Smooth muscle cell (in vitro differentiated cells): ENCODE results near the gene ZCCHC8. TPM values are rescaled to one million over a fixed set of nuclear protein-coding genes. Genes with fewer than 3 reads are reported as not detected.
"Not testable (repeated sequence)": the region's sequence is repeated elsewhere in the genome, so short reads cannot be mapped to it uniquely, and the experiment has no call there.

Experiments used
- DNase-seq: peaks from one replicate; lab custom pipeline; 2025; ENCODE audit not compliant: unreplicated experiment; lab: John Stamatoyannopoulos, UW
- H2AFZ ChIP-seq: fragments of 200-600 bp; sonication (generic); 2 replicates; pipeline ENCODE4 v1.6.0; 2016; ENCODE audit warnings: antibody characterized with exemption, low read depth, mild to moderate bottlenecking
- H3F3A ChIP-seq: fragments of 200-600 bp; sonication (generic); 2 replicates; pipeline ENCODE4 v1.6.0; 2017; ENCODE audit warnings: antibody characterized with exemption, low read depth
- H3K27ac ChIP-seq: fragments of 200-600 bp; sonication (generic); 2 replicates; pipeline ENCODE4 v1.5.1; 2016; ENCODE audit warnings: low read depth, mild to moderate bottlenecking
- H3K27me3 ChIP-seq: fragments of 200-600 bp; sonication (generic); 2 replicates; pipeline ENCODE4 v1.6.1; 2016; ENCODE audit warnings: low read depth, mild to moderate bottlenecking
- H3K36me3 ChIP-seq: fragments of 200-600 bp; sonication (generic); 2 replicates; pipeline ENCODE4 v1.5.1; 2016; ENCODE audit warnings: low read depth
- H3K4me1 ChIP-seq: fragments of 200-600 bp; sonication (generic); 2 replicates; pipeline ENCODE4 v1.5.1; 2016; ENCODE audit warnings: low read depth
- H3K4me2 ChIP-seq: fragments of 200-600 bp; sonication (generic); 2 replicates; pipeline ENCODE4 v1.6.0; 2016; ENCODE audit warnings: mild to moderate bottlenecking
- H3K4me3 ChIP-seq: fragments of 200-600 bp; sonication (generic); 2 replicates; pipeline ENCODE4 v1.5.1; 2016; ENCODE audit warnings: mild to moderate bottlenecking
- H3K79me2 ChIP-seq: fragments of 200-600 bp; sonication (generic); 2 replicates; pipeline ENCODE4 v1.6.0; 2016; ENCODE audit warnings: low read depth, mild to moderate bottlenecking
- H3K9ac ChIP-seq: fragments of 200-600 bp; sonication (generic); 2 replicates; pipeline ENCODE4 v1.6.0; 2016; ENCODE audit warnings: low read depth
- H3K9me3 ChIP-seq: fragments of 200-600 bp; sonication (generic); replicated peaks from 2 replicates; pipeline ENCODE4 v1.5.1; 2016; ENCODE audit warnings: low read depth
- H4K20me1 ChIP-seq: fragments of 200-600 bp; sonication (generic); 2 replicates; pipeline ENCODE4 v1.6.0; 2016; ENCODE audit warnings: low read depth
- WGBS: methylation state at CpG from one replicate; pipeline ENCODE4 v1.1.7; 2016; ENCODE audit warnings: low lambda C conversion rate; 5-methylcytosine and 5-hydroxymethylcytosine counted together
- polyA plus RNA-seq: library from polyadenylated mRNA; unstranded; fragments of >200 nt; fragmentation: Nextera tagmentation; extraction: Ambion mirVana; gene quantifications from 2 replicates; pipeline ENCODE4 v1.2.1, GENCODE V29; 2016
- total RNA-seq: library from RNA; depleted of rRNA; stranded (reverse); fragments of >200 nt; gene quantifications from 2 replicates; pipeline ENCODE4 v1.2.3, GENCODE V29; 2014
- TF ChIP-seq, protein P1 (sequence below): fragments of 200-600 bp; sonication (generic); IDR thresholded peaks from 2 replicates; pipeline ENCODE4 v1.5.1; 2017; ENCODE audit warnings: borderline replicate concordance, mild to moderate bottlenecking, antibody characterized with exemption; ENCODE audit not compliant: insufficient read depth, poor library complexity, severe bottlenecking

Gene ZCCHC8
- total and polyA plus RNA-seq, 2 experiments from 2014 or later: 8.8 to 20.6 TPM

DNA sequence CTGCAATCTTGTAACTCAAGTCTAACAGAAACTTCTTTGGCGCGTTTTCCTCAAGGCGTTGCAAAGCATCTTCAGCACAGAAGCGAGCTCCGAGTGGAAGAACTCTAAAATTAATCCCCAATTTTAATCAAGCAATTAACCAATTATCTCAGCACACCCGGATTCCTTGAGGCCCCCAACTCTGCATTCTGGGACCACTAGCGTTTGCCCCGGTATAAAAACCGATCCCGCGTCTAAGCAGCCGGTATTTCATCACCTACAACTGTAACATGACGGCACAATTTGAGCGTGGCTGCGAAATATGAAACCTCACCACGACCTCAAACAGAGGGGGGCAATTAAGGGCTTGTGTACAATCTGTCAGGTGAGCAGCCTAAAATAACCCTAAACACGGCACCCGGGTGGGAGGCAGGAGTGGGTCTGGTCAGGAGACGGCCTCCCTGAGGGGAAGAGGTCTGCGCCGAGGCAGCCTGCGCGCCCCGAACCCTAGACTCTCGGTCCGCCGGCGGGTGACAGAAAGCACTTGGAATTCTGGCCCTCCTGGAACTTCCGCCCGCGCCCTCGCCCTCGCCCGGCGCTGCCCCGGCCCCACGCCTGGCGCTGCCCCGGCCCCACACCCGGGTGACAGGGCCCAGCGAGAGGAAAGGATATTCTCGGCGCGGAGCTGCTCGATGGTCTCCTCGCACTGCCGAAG is 594 bp downstream of the ZCCHC8 start:
- Histone ChIP-seq H3K9ac (peak overlapping the region; percentile 97), H3K4me3 (peak overlapping the region; percentile 79), H3K27me3 (no peaks in the 10 kb centered on the region), H3K4me2 (peak overlapping the region; percentile 92), H4K20me1 (peaks cover 48% of the 10 kb centered on the region), H3K36me3 (peaks cover 5% of the 10 kb centered on the region), H3K9me3 (no peaks in the 10 kb centered on the region), H3K79me2 (peaks cover 48% of the 10 kb centered on the region), H3K4me1 (peaks cover 9% of the 10 kb centered on the region), H3F3A (peaks cover 40% of the 10 kb centered on the region), H3K27ac (peak overlapping the region; percentile 98), H2AFZ (peak overlapping the region; percentile 56)
- TF ChIP-seq, protein P1, sequence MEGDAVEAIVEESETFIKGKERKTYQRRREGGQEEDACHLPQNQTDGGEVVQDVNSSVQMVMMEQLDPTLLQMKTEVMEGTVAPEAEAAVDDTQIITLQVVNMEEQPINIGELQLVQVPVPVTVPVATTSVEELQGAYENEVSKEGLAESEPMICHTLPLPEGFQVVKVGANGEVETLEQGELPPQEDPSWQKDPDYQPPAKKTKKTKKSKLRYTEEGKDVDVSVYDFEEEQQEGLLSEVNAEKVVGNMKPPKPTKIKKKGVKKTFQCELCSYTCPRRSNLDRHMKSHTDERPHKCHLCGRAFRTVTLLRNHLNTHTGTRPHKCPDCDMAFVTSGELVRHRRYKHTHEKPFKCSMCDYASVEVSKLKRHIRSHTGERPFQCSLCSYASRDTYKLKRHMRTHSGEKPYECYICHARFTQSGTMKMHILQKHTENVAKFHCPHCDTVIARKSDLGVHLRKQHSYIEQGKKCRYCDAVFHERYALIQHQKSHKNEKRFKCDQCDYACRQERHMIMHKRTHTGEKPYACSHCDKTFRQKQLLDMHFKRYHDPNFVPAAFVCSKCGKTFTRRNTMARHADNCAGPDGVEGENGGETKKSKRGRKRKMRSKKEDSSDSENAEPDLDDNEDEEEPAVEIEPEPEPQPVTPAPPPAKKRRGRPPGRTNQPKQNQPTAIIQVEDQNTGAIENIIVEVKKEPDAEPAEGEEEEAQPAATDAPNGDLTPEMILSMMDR: no peak
- WGBS: 1% methylated on average over 43 of the region's 47 CpGs
- DNase-seq: peak; percentile 64

DNA sequence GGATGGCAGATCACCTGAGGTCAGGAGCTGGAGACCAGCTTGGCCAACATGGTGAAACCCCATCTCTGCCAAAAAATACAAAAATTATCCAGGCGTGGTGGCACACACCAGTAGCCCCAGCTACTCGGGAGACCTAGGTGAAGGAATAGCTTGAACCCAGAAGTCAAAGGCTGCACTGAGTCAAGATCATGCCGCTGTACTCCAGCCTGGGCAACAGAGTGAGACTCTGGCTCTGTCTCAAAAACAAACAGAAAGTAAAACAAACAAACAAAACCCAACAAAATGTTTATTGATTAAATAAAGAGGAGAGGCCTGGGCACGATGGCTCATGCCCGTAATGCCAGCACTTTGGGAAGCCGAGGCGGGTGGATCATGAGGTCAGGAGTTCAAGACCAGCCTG is 5.5 kb downstream of the ZCCHC8 start:
- Histone ChIP-seq H3K4me3 (no peak overlapping the region), H3K36me3 (peaks cover 7% of the 10 kb centered on the region), H2AFZ (no peak overlapping the region), H3K4me2 (no peak overlapping the region), H3K27ac (no peak overlapping the region), H3K4me1 (peaks cover 9% of the 10 kb centered on the region), H3K27me3 (no peaks in the 10 kb centered on the region), H3K9ac (no peak overlapping the region), H3K79me2 (peaks cover 59% of the 10 kb centered on the region), H3F3A (peaks cover 6% of the 10 kb centered on the region), H4K20me1 (peaks cover 59% of the 10 kb centered on the region), H3K9me3 (no peaks in the 10 kb centered on the region)
- no peak for DNase-seq
- TF ChIP-seq, protein P1: no peak
- 99% methylated on average over 7 of the region's 7 CpGs for WGBS

DNA sequence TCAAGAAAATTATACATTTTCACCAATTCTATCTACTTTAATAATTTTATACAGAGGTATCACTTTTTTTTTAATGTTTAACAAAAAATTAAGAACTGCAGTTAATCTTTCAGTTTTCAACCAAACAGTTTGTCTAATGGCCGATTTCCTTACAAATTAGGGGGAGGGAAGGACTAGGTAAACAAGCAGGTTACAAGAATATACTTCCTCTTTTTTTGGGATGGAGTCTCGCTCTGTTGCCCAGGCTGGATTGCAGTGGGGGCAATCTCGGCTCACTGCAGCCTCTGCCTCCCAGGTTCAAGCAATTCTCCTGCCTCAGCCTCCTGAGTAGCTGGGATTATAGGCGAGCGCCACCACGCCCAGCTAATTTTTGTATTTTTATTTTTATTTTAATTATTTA is 7.5 kb downstream of the ZCCHC8 start:
- H3K27me3 ChIP-seq, H3K27ac ChIP-seq, H3K4me1 ChIP-seq, H3K4me2 ChIP-seq, H3K9ac ChIP-seq, H2AFZ ChIP-seq, H3K9me3 ChIP-seq, DNase-seq, H3F3A ChIP-seq, H3K4me3 ChIP-seq: not testable (repeated sequence)
- Histone ChIP-seq H3K79me2 (peaks cover 40% of the 10 kb centered on the region), H4K20me1 (peaks cover 44% of the 10 kb centered on the region), H3K36me3 (peaks cover 22% of the 10 kb centered on the region)
- 91% methylated on average over 6 of the region's 6 CpGs for WGBS

GRCh38 chr12:122491991-122492390 is 8.7 kb downstream of the ZCCHC8 start:
- WGBS: 90% methylated on average over 2 of the region's 2 CpGs
- Histone ChIP-seq H3F3A (no peaks in the 10 kb centered on the region), H4K20me1 (peaks cover 31% of the 10 kb centered on the region), H3K36me3 (peaks cover 28% of the 10 kb centered on the region), H3K9me3 (no peaks in the 10 kb centered on the region), H3K79me2 (peaks cover 30% of the 10 kb centered on the region), H3K4me3 (no peak overlapping the region), H3K27me3 (no peaks in the 10 kb centered on the region), H3K27ac (no peak overlapping the region), H2AFZ (no peak overlapping the region), H3K9ac (no peak overlapping the region), H3K4me1 (no peaks in the 10 kb centered on the region), H3K4me2 (no peak overlapping the region)
- DNase-seq: no peak
- TF ChIP-seq, protein P1: no peak
